RCC 7860 (cell line): ENCODE data around the gene VAPB.

Experiments
- DNase-seq: peaks from one replicate; pipeline ENCODE4 v3.0.0-alpha.2; 2015; ENCODE audit warnings: low spot score
- FAIRE-seq: peaks from 2 replicates; lab custom pipeline; 2012; peaks lifted over from hg19 to GRCh38; lab: Jason Lieb, UNC

VAPB gene

GRCh38 chr20:58454460-58454859 lies 65.4 kb downstream of the VAPB start:
- FAIRE-seq: no peak
- no peak for DNase-seq

GRCh38 chr20:58457083-58457695 lies 68.2 kb downstream of the VAPB start:
- no peak for FAIRE-seq
- DNase-seq: no peak

GRCh38 chr20:58458342-58459057 lies 69.5 kb downstream of the VAPB start:
- no peak for DNase-seq

GRCh38 chr20:58459058-58459750 lies 70.2 kb downstream of the VAPB start:
- DNase-seq (no peak), FAIRE-seq (no peak)

More at GRCh38 chr20:58458342-58459057, 69.5 kb downstream of the VAPB start:
- no peak for FAIRE-seq

GRCh38 chr20:58461104-58461503 lies 72.1 kb downstream of the VAPB start:
- DNase-seq (no peak), FAIRE-seq (no peak)

- no peak for FAIRE-seq
- DNase-seq: no peak
Measured at GRCh38 chr20:58461899-58462298, 72.9 kb downstream of the VAPB start.

- DNase-seq (no peak), FAIRE-seq (no peak)
Measured at GRCh38 chr20:58463256-58463655, 74.2 kb downstream of the VAPB start.

GRCh38 chr20:58464838-58465237 lies 75.8 kb downstream of the VAPB start:
- DNase-seq (no peak), FAIRE-seq (no peak)

GRCh38 chr20:58466095-58466708 lies 77.2 kb downstream of the VAPB start:
- no peak for DNase-seq
- no peak for FAIRE-seq

GRCh38 chr20:58466729-58467571 lies 77.9 kb downstream of the VAPB start:
- no peak for FAIRE-seq
- DNase-seq: no peak

- no peak for FAIRE-seq
Measured at GRCh38 chr20:58467572-58468527, 78.8 kb downstream of the VAPB start.

GRCh38 chr20:58469616-58470015 lies 80.6 kb downstream of the VAPB start:
- no peak for DNase-seq
- FAIRE-seq: no peak

More at GRCh38 chr20:58467572-58468527, 78.8 kb downstream of the VAPB start:
- no peak for DNase-seq

- no peak for FAIRE-seq
Measured at GRCh38 chr20:58470336-58471192, 81.5 kb downstream of the VAPB start.

GRCh38 chr20:58471193-58472164 lies 82.5 kb downstream of the VAPB start:
- no peak for FAIRE-seq
- no peak for DNase-seq

More at GRCh38 chr20:58470336-58471192, 81.5 kb downstream of the VAPB start:
- no peak for DNase-seq

GRCh38 chr20:58472273-58473018 lies 83.4 kb downstream of the VAPB start:
- no peak for DNase-seq
- FAIRE-seq: no peak
